Cardiac muscle cell (in vitro differentiated cells and primary cell): ENCODE data around the gene SAFB. TPM values are rescaled to one million over a fixed set of nuclear protein-coding genes. Genes with fewer than 3 reads are reported as not detected.
"Not testable (repeated sequence)": the region's sequence is repeated elsewhere in the genome, so short reads cannot be mapped to it uniquely, and the experiment has no call there.

ENCODE experiments used
- DNase-seq, 2 donors: peaks; one replicate each; pipeline versions ENCODE4 v3.0.0 to v3.0.0-alpha.2; 2010 to 2017; ENCODE audit warnings: low read depth in 1 of 2, low spot score in 1 of 2
- H3K27ac ChIP-seq: fragments of 200-600 bp; sonication (generic); 2 replicates; pipeline ENCODE4 v1.5.1; 2016
- H3K27me3 ChIP-seq: fragments of 200-600 bp; sonication (generic); 2 replicates; pipeline ENCODE4 v1.6.0; 2016; ENCODE audit warnings: control low read depth
- H3K36me3 ChIP-seq: fragments of 200-600 bp; sonication (generic); 2 replicates; pipeline ENCODE4 v1.5.1; 2016; ENCODE audit warnings: control low read depth
- H3K4me1 ChIP-seq: fragments of 200-600 bp; sonication (generic); 2 replicates; pipeline ENCODE4 v1.8.1; 2017; ENCODE audit warnings: low read depth, mild to moderate bottlenecking, mixed run types
- H3K4me3 ChIP-seq: fragments of 200-600 bp; sonication (generic); 2 replicates; pipeline ENCODE4 v1.5.1; 2016; ENCODE audit warnings: mild to moderate bottlenecking
- H3K9me3 ChIP-seq: fragments of 200-600 bp; sonication (generic); 2 replicates; pipeline ENCODE4 v1.5.1; 2017; ENCODE audit warnings: low read depth, mild to moderate bottlenecking, control low read depth
- CTCF ChIP-seq: IDR thresholded peaks from 2 replicates; pipeline ENCODE4 v1.5.1; 2012; ENCODE audit warnings: low read depth, mild to moderate bottlenecking, low read length
- polyA plus RNA-seq: library from polyadenylated mRNA; unstranded; fragments of >200 nt; fragmentation: Nextera tagmentation; extraction: Ambion mirVana; gene quantifications from 2 replicates; pipeline ENCODE4 v1.2.1, GENCODE V29; 2016
- total RNA-seq: library from RNA; depleted of rRNA; stranded (reverse); fragments of >200 nt; gene quantifications from 2 replicates; pipeline ENCODE4 v1.2.3, GENCODE V29; 2016

The SAFB gene
- total and polyA plus RNA-seq, 2 experiments from 2014 or later = 108 to 127 TPM

- H3K36me3 ChIP-seq = peaks cover 85% of the 10 kb centered on the region
- H3K27ac ChIP-seq = no peak overlapping the region
- H3K4me1 ChIP-seq = no peaks in the 10 kb centered on the region
- H3K9me3 ChIP-seq = no peaks in the 10 kb centered on the region
- H3K4me3 ChIP-seq = no peak overlapping the region
- TF ChIP-seq CTCF = no peak
- no peak for DNase-seq
- no peaks in the 10 kb centered on the region for H3K27me3 ChIP-seq
Observed at GRCh38 chr19:5600797-5601196, 22.1 kb upstream of the SAFB start.

DNA sequence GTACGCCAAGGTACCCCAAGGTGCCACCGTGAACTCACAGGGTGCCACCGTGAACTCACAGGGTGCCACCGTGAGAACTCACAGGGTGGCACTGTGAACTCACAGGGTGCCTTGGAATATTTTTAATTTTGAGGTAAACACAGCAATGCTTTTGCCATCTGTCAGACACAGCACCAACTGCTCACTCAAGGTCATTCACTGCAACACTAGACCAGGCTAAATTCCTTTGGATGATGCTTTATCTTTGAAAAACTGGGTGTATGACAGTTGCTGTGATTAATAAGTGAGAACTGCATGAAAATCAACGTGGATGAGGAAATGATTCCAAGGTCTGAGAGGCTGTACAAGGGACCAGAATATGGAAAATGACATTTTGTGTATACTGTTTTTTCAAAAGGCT, 19.3 kb upstream of the SAFB start:
- no peaks in the 10 kb centered on the region for H3K27me3 ChIP-seq
- no peaks in the 10 kb centered on the region for H3K9me3 ChIP-seq
- H3K27ac ChIP-seq = no peak overlapping the region
- no peak for DNase-seq
- no peaks in the 10 kb centered on the region for H3K4me1 ChIP-seq
- TF ChIP-seq CTCF = no peak
- H3K4me3 ChIP-seq = no peak overlapping the region
- H3K36me3 ChIP-seq = peaks cover 74% of the 10 kb centered on the region

- no peak for TF ChIP-seq CTCF
- Histone ChIP-seq H3K27ac (no peak overlapping the region), H3K4me1 (no peaks in the 10 kb centered on the region), H3K27me3 (no peaks in the 10 kb centered on the region), H3K9me3 (no peaks in the 10 kb centered on the region), H3K36me3 (peaks cover 68% of the 10 kb centered on the region), H3K4me3 (no peak overlapping the region)
- DNase-seq = no peak
Observed at GRCh38 chr19:5605362-5605761, 17.5 kb upstream of the SAFB start.

DNA sequence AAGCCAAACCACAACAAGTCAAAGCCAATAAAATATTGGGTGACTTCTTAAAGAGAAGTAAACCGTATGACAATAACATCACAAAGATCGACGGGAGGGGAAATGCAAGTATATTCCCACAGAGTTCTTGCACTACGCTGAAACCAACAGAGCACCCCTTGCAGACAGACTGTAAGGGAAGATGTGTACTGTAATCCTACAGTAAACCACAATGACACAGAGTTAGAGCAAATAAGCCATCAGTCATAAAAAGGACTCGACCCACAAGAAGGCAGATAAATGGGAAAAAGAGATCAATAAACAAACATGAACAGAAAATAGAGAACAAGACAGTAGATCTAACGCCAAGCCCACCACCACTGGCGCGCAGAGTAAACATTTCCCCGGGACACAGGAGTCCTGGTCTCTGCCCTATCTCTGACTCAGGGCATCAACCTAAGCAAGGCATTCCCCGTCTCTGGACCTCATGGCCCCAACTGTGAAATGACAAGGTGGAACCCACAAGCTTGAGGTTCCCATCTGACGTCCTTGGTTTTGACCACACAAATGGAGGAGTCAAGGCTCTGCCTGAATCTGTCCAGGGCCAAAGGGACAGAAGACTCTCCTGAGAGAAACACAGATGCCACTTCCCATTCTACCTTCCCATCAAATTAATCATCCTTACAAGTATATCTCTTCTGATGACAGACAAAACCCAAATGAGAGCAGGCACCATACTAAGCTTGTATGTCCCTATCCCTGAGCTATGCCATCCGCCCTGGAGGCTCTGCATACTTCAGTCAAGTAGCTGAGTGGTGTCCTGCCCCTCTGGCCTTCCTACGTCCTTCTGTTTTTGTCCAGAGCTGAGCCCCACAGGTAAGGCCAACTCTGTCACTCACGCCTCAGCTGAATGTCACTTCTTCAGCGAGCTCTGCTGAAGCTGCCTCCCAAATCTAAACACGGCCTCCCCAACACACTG, 15.3 kb upstream of the SAFB start:
- H3K27ac ChIP-seq = peak overlapping the region; percentile 17
- H3K36me3 ChIP-seq = peaks cover 69% of the 10 kb centered on the region
- no peaks in the 10 kb centered on the region for H3K9me3 ChIP-seq
- H3K27me3 ChIP-seq = no peaks in the 10 kb centered on the region
- no peak overlapping the region for H3K4me3 ChIP-seq
- no peak for DNase-seq
- H3K4me1 ChIP-seq = no peaks in the 10 kb centered on the region
- TF ChIP-seq CTCF = no peak

DNA sequence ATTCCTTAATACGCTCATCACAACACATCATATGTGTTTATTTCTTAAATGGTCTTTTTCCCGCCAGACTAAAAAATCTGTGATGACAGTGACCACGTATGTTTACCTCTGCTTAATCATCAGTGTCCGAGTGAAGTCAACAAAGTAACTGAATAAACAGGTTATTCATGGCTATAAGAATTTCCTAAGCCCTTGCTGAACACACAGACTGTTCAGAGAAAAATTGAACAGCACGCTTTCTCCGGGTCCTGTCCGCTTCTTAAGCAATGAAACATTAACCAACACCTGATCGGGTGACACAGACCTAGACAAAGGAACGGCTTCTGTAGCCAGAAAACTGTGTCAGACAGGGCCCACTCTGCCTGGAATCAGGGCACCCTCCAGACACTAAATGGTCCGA, 14.6 kb upstream of the SAFB start:
- peaks cover 67% of the 10 kb centered on the region for H3K36me3 ChIP-seq
- H3K27ac ChIP-seq = no peak overlapping the region
- H3K9me3 ChIP-seq = no peaks in the 10 kb centered on the region
- H3K27me3 ChIP-seq = no peaks in the 10 kb centered on the region
- H3K4me3 ChIP-seq = no peak overlapping the region
- no peak for DNase-seq
- TF ChIP-seq CTCF = no peak
- no peaks in the 10 kb centered on the region for H3K4me1 ChIP-seq

DNA sequence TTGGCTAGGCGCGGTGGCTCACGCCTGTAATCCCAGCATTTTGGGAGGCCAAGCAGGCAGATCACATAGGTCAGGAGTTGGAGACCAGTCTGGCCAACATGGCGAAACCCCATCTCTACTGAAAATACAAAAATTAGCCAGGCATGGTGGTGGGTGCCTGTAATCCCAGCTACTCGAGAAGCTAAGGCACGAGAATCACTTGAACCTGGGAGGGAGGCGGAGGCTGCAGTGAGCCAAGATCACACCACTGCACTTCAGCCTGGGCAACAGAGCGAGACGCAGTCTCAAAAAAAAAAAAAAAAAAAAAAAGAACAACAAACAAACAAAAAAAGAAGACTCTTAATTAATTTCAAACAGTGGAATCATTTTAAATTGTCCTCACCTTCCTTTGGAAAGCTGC, 14.1 kb upstream of the SAFB start:
- not testable (repeated sequence) for DNase-seq, H3K9me3 ChIP-seq, H3K27ac ChIP-seq, H3K27me3 ChIP-seq, H3K4me1 ChIP-seq, H3K4me3 ChIP-seq
- H3K36me3 ChIP-seq = peaks cover 67% of the 10 kb centered on the region
